GM12891 (cell line): Measurements from ENCODE around the gene SPATA3.
"Not testable (repeated sequence)": the region's sequence is repeated elsewhere in the genome, so short reads cannot be mapped to it uniquely, and the experiment has no call there.

Experiments used
- POLR2A ChIP-seq: IDR thresholded peaks from 2 replicates; pipeline ENCODE4 v1.6.1; 2011; ENCODE audit warnings: low read depth, low read length, control low read depth
- TAF1 ChIP-seq: IDR thresholded peaks from 2 replicates; pipeline ENCODE4 v1.6.1; 2011; ENCODE audit warnings: low read depth, low read length, control low read depth

DNA sequence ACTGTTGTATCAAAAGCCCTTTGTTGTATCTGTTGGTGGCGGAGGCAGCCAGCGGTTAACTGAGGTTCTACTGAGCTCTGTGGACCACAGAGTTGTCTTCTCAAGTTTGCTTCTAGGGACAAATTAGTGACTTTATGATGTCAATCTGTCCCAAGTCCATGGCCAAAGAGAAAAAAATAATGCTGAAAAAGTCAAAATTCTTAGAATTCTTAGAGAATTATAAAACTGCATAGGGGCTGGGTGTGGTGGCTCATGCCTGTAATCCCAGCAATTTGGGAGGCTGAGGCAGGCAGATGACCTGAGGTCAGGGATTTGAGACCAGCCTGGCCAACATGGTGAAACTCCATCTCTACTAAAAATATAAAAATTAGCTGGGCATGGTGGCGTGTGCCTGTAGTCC is 29.1 kb downstream of the SPATA3 start:
- not testable (repeated sequence) for TF ChIP-seq POLR2A, TAF1
